IMR-90 (cell line): Measurements from ENCODE around the gene CCDC30. TPM values are rescaled to one million over a fixed set of nuclear protein-coding genes. Genes with fewer than 3 reads are reported as not detected.
A peak's percentile ranks its signal among the peaks of the same experiment; 100 is the strongest.

Experiments
- ATAC-seq: fragments of 200-7000 bp; cut with Tn5 transposase; 2 replicates; pipeline ENCODE4 v1.9.1; 2020; ENCODE audit warnings: low read depth, mild to moderate bottlenecking, moderate library complexity
- BruUV-seq: library from RNA; stranded (reverse); fragments of 400-500 nt; replicated peaks from 2 replicates; lab custom pipeline; 2021; lab: Mats Ljungman, UMichigan
- CTCF ChIA-PET: fragments of 300-600 bp; formaldehyde crosslinking; extraction: SDS; loops from one replicate; lab custom pipeline; 2021; ENCODE audit warnings: antibody characterized with exemption; lab: Yijun Ruan, JAX
- POLR2A ChIA-PET: fragments of 300-600 bp; sonication (Branson Sonifier 250); formaldehyde crosslinking; loops from one replicate; lab custom pipeline; 2022; ENCODE audit warnings: antibody characterized with exemption; ENCODE audit not compliant: unreplicated experiment; lab: Charles Lee
- DNase-seq: peaks from one replicate; pipeline ENCODE4 v3.0.0; 2013
- H2AFZ ChIP-seq: replicated peaks from 2 replicates; pipeline ENCODE3; 2013; ENCODE audit warnings: low read length, mild to moderate bottlenecking; ENCODE audit not compliant: poor library complexity
- H2AK5ac ChIP-seq: 2 replicates; pipeline ENCODE4 v1.6.1; 2013; ENCODE audit warnings: low read depth, low read length, inconsistent platforms
- H2AK9ac ChIP-seq: replicated peaks from 2 replicates; pipeline ENCODE3; 2013; ENCODE audit warnings: mild to moderate bottlenecking, low read depth, low read length, moderate library complexity; ENCODE audit not compliant: poor library complexity
- H2BK120ac ChIP-seq: 2 replicates; pipeline ENCODE4 v1.6.1; 2013; ENCODE audit warnings: low read depth, low read length, inconsistent platforms
- H2BK15ac ChIP-seq: 3 replicates; pipeline ENCODE4 v1.6.1; 2013; ENCODE audit warnings: low read depth, low read length, inconsistent platforms
- H2BK20ac ChIP-seq: 2 replicates; pipeline ENCODE4 v1.6.1; 2013; ENCODE audit warnings: low read depth, mild to moderate bottlenecking, inconsistent platforms, low read length, moderate library complexity
- H2BK5ac ChIP-seq: 2 replicates; pipeline ENCODE4 v1.6.1; 2013; ENCODE audit warnings: mild to moderate bottlenecking, low read depth, low read length, inconsistent platforms; ENCODE audit not compliant: poor library complexity, severe bottlenecking
- H3K14ac ChIP-seq: replicated peaks from 2 replicates; pipeline ENCODE4 v1.6.1; 2013; ENCODE audit warnings: low read depth, low read length, inconsistent platforms
- H3K18ac ChIP-seq: 2 replicates; pipeline ENCODE4 v1.6.1; 2013; ENCODE audit warnings: low read depth, low read length, control low read depth
- H3K23ac ChIP-seq: 2 replicates; pipeline ENCODE4 v1.6.1; 2013; ENCODE audit warnings: low read depth, low read length, inconsistent platforms
- H3K27ac ChIP-seq: 2 replicates; pipeline ENCODE4 v1.5.1; 2013; ENCODE audit warnings: mild to moderate bottlenecking, control low read depth, low read length; ENCODE audit not compliant: insufficient read depth
- H3K27me3 ChIP-seq: 2 replicates; pipeline ENCODE4 v1.6.1; 2013; ENCODE audit warnings: low read length; ENCODE audit not compliant: control insufficient read depth, insufficient read depth
- H3K36me3 ChIP-seq: 2 replicates; pipeline ENCODE4 v1.6.1; 2013; ENCODE audit warnings: low read length, mixed read lengths; ENCODE audit not compliant: control insufficient read depth, insufficient read depth
- H3K4ac ChIP-seq: 2 replicates; pipeline ENCODE4 v1.6.1; 2013; ENCODE audit warnings: low read depth, low read length, inconsistent platforms
- H3K4me1 ChIP-seq: 2 replicates; pipeline ENCODE4 v1.6.1; 2013; ENCODE audit warnings: low read length, mixed read lengths; ENCODE audit not compliant: control insufficient read depth, insufficient read depth
- H3K4me2 ChIP-seq: 2 replicates; pipeline ENCODE4 v1.6.1; 2013; ENCODE audit warnings: low read depth, mild to moderate bottlenecking, control low read depth, low read length, moderate library complexity
- H3K4me3 ChIP-seq: 2 replicates; pipeline ENCODE4 v1.5.1; 2013; ENCODE audit warnings: low read depth, mild to moderate bottlenecking, control low read depth, low read length, moderate library complexity; ENCODE audit not compliant: insufficient read depth
- H3K56ac ChIP-seq: 2 replicates; pipeline ENCODE4 v1.6.1; 2013; ENCODE audit warnings: low read length, inconsistent platforms; ENCODE audit not compliant: insufficient read depth; ENCODE audit errors: extremely low read depth
- H3K79me1 ChIP-seq, 2 experiments: 2 replicates each; pipeline ENCODE4 v1.6.1; 2013; ENCODE audit warnings: low read length in 2 of 2, inconsistent platforms in 1 of 2, low read depth in 1 of 2
- H3K9ac ChIP-seq: 2 replicates; pipeline ENCODE4 v1.6.1; 2013; ENCODE audit warnings: low read depth, low read length, control low read depth
- H3K9me1 ChIP-seq: 2 replicates; pipeline ENCODE4 v1.6.1; 2013; ENCODE audit warnings: low read length, inconsistent platforms; ENCODE audit not compliant: insufficient read depth
- H3K9me3 ChIP-seq: 2 replicates; pipeline ENCODE4 v1.6.1; 2013; ENCODE audit warnings: low read length; ENCODE audit not compliant: control insufficient read depth, insufficient read depth
- H4K20me1 ChIP-seq: 2 replicates; pipeline ENCODE4 v1.6.1; 2013; ENCODE audit warnings: low read length, inconsistent platforms; ENCODE audit not compliant: insufficient read depth
- H4K5ac ChIP-seq: 2 replicates; pipeline ENCODE4 v1.6.1; 2013; ENCODE audit warnings: mild to moderate bottlenecking, low read depth, low read length, control low read depth
- H4K8ac ChIP-seq, 2 experiments: 2 replicates each; pipeline ENCODE4 v1.6.1; 2013; ENCODE audit warnings: low read depth in 2 of 2, low read length in 2 of 2, control low read depth in 1 of 2, inconsistent platforms in 1 of 2
- H4K91ac ChIP-seq: 2 replicates; pipeline ENCODE4 v1.6.1; 2013; ENCODE audit warnings: low read depth, low read length, inconsistent platforms; ENCODE audit not compliant: insufficient read depth
- FOS ChIP-seq: fragments of 150-350 bp; IDR thresholded peaks from 2 replicates; pipeline ENCODE4 v1.6.1; 2016; ENCODE audit warnings: low read depth, low read length
- RAD21 ChIP-seq: IDR thresholded peaks from 2 replicates; pipeline ENCODE4 v1.6.1; 2012; ENCODE audit warnings: low read length, improper control_type of control experiment
- WGBS, 2 experiments: methylation state at CpG; one replicate each; pipeline versions ENCODE4 v1.1.5 to v1.1.7; 2013; ENCODE audit warnings: missing lambda C conversion rate in 2 of 2; ENCODE audit not compliant: insufficient read length in 1 of 2; ENCODE audit errors: extremely low coverage in 2 of 2; 5-methylcytosine and 5-hydroxymethylcytosine counted together
- dilution Hi-C: fragments of 300-500 bp; cut with HindIII; formaldehyde crosslinking; loops from one replicate; pipeline ENCODE4 v1.14.3; 2018; ENCODE audit warnings: low sequenced_read_pairs; ENCODE audit not compliant: unreplicated experiment
- in situ Hi-C: fragments of 300-500 bp; cut with MboI; formaldehyde crosslinking; loops from 3 replicates; pipeline ENCODE4 v1.14.3; 2019; ENCODE audit warnings: low sequenced_read_pairs, inconsistent platforms, mixed read lengths
- intact Hi-C: fragments of 100-400 bp; cut with micrococcal nuclease; formaldehyde crosslinking; loops from 2 replicates; pipeline ENCODE4 v1.10.0; 2022
- polyA plus RNA-seq, 3 experiments: library from polyadenylated mRNA; depleted of rRNA; stranded (reverse); fragments of >200 nt; gene quantifications; 2 replicates each; pipeline ENCODE4 v1.2.3, GENCODE V29; 2012; ENCODE audit warnings: low replicate concordance in 1 of 3
- total RNA-seq: library from RNA; depleted of rRNA; stranded (reverse); fragments of >200 nt; gene quantifications from 2 replicates; pipeline ENCODE4 v1.2.3, GENCODE V29; 2012

CCDC30 gene
- total and polyA plus RNA-seq, 2 of the 4 experiments (the other 2 are of a cell fraction) = 0.14 to 0.18 TPM

DNA sequence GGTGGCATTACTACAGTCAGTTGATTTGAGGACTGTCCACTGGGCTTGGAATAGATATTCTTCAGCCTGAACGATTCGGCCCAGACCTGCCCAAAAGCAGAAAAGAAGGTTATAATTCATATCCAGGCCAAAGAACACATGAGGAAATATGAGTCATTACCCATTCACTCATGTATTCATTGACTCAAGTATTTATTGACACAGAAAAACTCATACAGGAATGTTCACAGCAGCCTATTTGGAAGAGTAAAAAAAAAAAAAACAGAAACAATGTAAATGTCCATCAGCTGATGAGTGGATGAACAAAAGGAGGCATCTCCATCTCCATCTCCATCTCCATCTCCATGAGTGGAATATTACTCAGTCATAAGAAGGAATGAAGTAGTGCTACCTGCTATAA, 23.1 kb upstream of the CCDC30 start:
- H3K79me1 ChIP-seq = no peaks in the 10 kb centered on the region
- no peak overlapping the region for H3K56ac ChIP-seq
- no peaks in the 10 kb centered on the region for H3K9me3 ChIP-seq
- ATAC-seq (peak; percentile 49), DNase-seq (peak; percentile 82)
- H2AFZ ChIP-seq = no peak overlapping the region
- peaks cover 1% of the 10 kb centered on the region; the same call in 1 of the 2 replicates for H3K4me1 ChIP-seq
- H3K4me3 ChIP-seq = no peak overlapping the region
- H2BK20ac ChIP-seq = no peak overlapping the region
- H3K9ac ChIP-seq = no peak overlapping the region
- H4K8ac ChIP-seq = no peak overlapping the region
- ChIA-PET CTCF (interaction anchor here (0.7 kb wide), 1 partner anchor 62 kb away, joined by 5 read pairs; no protein-coding TSS in a partner anchor), POLR2A (no interaction called here)
- H2BK15ac ChIP-seq = no peak overlapping the region
- in situ Hi-C loops (no loop called here), intact Hi-C loops (no loop called here), dilution Hi-C loops (no loop called here)
- H3K27me3 ChIP-seq = peaks cover 4% of the 10 kb centered on the region
- H2BK120ac ChIP-seq = no peak overlapping the region
- H2AK9ac ChIP-seq = no peak overlapping the region
- H3K27ac ChIP-seq = no peak overlapping the region
- no peak for TF ChIP-seq RAD21
- TF ChIP-seq FOS = peak; percentile 61
- no peaks in the 10 kb centered on the region for H3K36me3 ChIP-seq
- H3K9me1 ChIP-seq = no peaks in the 10 kb centered on the region
- no TSS peak for BruUV-seq
- no peak overlapping the region for H3K4me2 ChIP-seq
- no peak overlapping the region for H3K18ac ChIP-seq
- no peaks in the 10 kb centered on the region for H4K20me1 ChIP-seq
- H4K91ac ChIP-seq = no peak overlapping the region
- no peak overlapping the region for H4K5ac ChIP-seq
- H2BK5ac ChIP-seq = no peak overlapping the region
- H3K14ac ChIP-seq = no peak overlapping the region
- no peak overlapping the region for H3K23ac ChIP-seq
- no peak overlapping the region for H2AK5ac ChIP-seq
- WGBS, 2 experiments = no CpG with 5 or more reads among the region's 2 CpGs
- no peak overlapping the region for H3K4ac ChIP-seq
